RWPE2 (cell line): ENCODE data around the gene GPR107.

Experiments
- ATAC-seq: fragments of 200-7000 bp; cut with Tn5 transposase; 3 replicates; pipeline ENCODE4 v1.9.1; 2021; ENCODE audit warnings: low read depth
- DNase-seq: peaks from one replicate; pipeline ENCODE4 v3.0.0-alpha.2; 2020; ENCODE audit warnings: low spot score
- H3K27ac ChIP-seq: fragments of 450-650 bp; 2 replicates; pipeline ENCODE4 v1.5.1; 2017; ENCODE audit warnings: mild to moderate bottlenecking; ENCODE audit not compliant: poor library complexity, severe bottlenecking
- H3K27me3 ChIP-seq: fragments of 250-450 bp; sonication (Bioruptor Pico); 2 replicates; pipeline ENCODE4 v1.5.1; 2021; ENCODE audit warnings: mild to moderate bottlenecking, moderate library complexity; ENCODE audit not compliant: insufficient read depth, poor library complexity, severe bottlenecking
- H3K36me3 ChIP-seq: fragments of 250-450 bp; sonication (Bioruptor Pico); 2 replicates; pipeline ENCODE4 v1.5.1; 2020; ENCODE audit warnings: low read depth, mild to moderate bottlenecking, moderate library complexity
- H3K4me1 ChIP-seq: fragments of 250-450 bp; sonication (Bioruptor Pico); 2 replicates; pipeline ENCODE4 v1.5.1; 2021; ENCODE audit warnings: mild to moderate bottlenecking, moderate library complexity; ENCODE audit not compliant: insufficient read depth, poor library complexity, severe bottlenecking
- H3K4me3 ChIP-seq: fragments of 250-450 bp; sonication (Bioruptor Pico); 2 replicates; pipeline ENCODE4 v1.5.1; 2021; ENCODE audit warnings: mild to moderate bottlenecking, moderate library complexity; ENCODE audit not compliant: severe bottlenecking
- H3K9me3 ChIP-seq: fragments of 250-450 bp; sonication (Bioruptor Pico); 2 replicates; pipeline ENCODE4 v1.5.1; 2021; ENCODE audit warnings: mild to moderate bottlenecking, moderate library complexity; ENCODE audit not compliant: severe bottlenecking
- TF ChIP-seq, protein P1 (sequence below): fragments of 450-650 bp; IDR thresholded peaks from one replicate; pipeline ENCODE4 v1.5.1; 2017; ENCODE audit warnings: mild to moderate bottlenecking, moderate library complexity; ENCODE audit not compliant: poor library complexity, severe bottlenecking

The GPR107 gene

DNA sequence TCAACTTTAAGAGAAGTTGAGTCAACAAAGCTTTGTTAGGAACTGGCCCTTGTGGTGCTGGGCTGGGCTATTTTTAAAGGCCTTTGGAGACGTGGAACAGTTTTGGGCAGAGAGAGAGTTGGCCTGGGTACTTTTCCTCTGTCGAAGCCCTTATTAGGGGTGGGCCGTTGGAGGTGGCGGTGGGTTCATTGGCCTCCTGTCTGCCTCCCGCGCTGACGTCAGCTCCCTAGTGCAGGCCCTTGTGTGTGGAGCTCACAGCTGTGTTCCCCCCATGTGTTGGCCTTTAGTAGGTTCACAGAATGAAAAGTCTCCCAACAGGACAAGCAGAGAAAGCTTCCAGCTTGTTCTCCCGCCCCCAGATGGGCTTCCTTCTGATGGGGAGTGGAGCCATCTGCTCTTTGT lies 121.2 kb downstream of the GPR107 start:
- peaks cover 6% of the 10 kb centered on the region; the same call in 1 of the 2 replicates for H3K36me3 ChIP-seq
- H3K4me3 ChIP-seq, result no peak overlapping the region
- TF ChIP-seq, protein P1, sequence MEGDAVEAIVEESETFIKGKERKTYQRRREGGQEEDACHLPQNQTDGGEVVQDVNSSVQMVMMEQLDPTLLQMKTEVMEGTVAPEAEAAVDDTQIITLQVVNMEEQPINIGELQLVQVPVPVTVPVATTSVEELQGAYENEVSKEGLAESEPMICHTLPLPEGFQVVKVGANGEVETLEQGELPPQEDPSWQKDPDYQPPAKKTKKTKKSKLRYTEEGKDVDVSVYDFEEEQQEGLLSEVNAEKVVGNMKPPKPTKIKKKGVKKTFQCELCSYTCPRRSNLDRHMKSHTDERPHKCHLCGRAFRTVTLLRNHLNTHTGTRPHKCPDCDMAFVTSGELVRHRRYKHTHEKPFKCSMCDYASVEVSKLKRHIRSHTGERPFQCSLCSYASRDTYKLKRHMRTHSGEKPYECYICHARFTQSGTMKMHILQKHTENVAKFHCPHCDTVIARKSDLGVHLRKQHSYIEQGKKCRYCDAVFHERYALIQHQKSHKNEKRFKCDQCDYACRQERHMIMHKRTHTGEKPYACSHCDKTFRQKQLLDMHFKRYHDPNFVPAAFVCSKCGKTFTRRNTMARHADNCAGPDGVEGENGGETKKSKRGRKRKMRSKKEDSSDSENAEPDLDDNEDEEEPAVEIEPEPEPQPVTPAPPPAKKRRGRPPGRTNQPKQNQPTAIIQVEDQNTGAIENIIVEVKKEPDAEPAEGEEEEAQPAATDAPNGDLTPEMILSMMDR, result no peak
- DNase-seq, result no peak
- no peaks in the 10 kb centered on the region for H3K4me1 ChIP-seq
- no peaks in the 10 kb centered on the region for H3K9me3 ChIP-seq
- H3K27me3 ChIP-seq, result no peaks in the 10 kb centered on the region
- ATAC-seq, result no peak
- H3K27ac ChIP-seq, result no peak overlapping the region

DNA sequence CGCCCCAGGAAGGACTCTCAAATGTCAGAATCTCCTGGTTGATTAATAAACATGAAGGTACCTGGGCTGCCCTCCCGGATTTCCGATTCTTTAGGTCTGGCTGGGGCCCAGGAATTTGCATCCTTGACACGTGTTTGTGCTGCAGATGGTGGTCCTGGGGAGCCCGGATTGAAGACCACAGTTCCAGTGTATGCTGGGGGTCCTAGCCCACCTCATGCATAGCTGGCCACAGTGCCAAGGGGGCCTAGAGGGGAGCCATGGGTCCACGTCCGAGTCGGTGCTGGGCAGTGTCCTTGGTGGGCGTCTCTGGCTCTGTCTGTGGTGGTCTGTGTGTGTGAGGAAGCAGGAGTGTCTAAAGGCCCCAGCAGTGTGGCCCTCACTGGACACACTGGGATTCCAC lies 121.6 kb downstream of the GPR107 start:
- no peak for ATAC-seq
- H3K27ac ChIP-seq, result no peak overlapping the region
- TF ChIP-seq, protein P1, result no peak

DNA sequence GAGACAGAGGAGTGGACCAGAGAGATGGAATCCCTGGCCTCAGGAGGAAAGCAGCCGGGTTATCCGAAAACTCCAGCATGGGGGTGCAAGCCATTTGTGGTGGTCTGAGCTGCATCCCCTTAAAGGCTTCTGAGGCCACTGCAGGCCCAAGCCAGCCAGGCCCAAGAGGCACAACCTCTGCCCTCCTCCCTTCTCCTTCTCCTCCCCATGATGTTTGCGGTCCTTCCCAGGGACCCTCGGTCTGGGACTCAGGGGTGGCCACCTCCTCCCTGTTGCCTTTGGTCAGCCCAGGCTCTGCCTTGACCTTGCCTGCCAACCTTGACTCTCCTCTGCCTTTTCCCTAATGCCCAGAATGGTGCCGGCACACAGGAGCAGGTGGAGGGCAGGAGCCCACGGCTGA lies 123.1 kb downstream of the GPR107 start:
- Histone ChIP-seq H3K4me1 (no peaks in the 10 kb centered on the region), H3K27ac (no peak overlapping the region), H3K9me3 (no peaks in the 10 kb centered on the region), H3K4me3 (no peak overlapping the region), H3K36me3 (peaks cover 6% of the 10 kb centered on the region; the same call in 1 of the 2 replicates), H3K27me3 (no peaks in the 10 kb centered on the region)
- TF ChIP-seq, protein P1, result no peak
- ATAC-seq, result no peak
- DNase-seq, result no peak

More for the DNA sequence above, 121.6 kb downstream of the GPR107 start:
- DNase-seq, result no peak
- Histone ChIP-seq H3K9me3 (no peaks in the 10 kb centered on the region), H3K27me3 (no peaks in the 10 kb centered on the region), H3K36me3 (peaks cover 6% of the 10 kb centered on the region; the same call in 1 of the 2 replicates), H3K4me1 (no peaks in the 10 kb centered on the region), H3K4me3 (no peak overlapping the region)

DNA sequence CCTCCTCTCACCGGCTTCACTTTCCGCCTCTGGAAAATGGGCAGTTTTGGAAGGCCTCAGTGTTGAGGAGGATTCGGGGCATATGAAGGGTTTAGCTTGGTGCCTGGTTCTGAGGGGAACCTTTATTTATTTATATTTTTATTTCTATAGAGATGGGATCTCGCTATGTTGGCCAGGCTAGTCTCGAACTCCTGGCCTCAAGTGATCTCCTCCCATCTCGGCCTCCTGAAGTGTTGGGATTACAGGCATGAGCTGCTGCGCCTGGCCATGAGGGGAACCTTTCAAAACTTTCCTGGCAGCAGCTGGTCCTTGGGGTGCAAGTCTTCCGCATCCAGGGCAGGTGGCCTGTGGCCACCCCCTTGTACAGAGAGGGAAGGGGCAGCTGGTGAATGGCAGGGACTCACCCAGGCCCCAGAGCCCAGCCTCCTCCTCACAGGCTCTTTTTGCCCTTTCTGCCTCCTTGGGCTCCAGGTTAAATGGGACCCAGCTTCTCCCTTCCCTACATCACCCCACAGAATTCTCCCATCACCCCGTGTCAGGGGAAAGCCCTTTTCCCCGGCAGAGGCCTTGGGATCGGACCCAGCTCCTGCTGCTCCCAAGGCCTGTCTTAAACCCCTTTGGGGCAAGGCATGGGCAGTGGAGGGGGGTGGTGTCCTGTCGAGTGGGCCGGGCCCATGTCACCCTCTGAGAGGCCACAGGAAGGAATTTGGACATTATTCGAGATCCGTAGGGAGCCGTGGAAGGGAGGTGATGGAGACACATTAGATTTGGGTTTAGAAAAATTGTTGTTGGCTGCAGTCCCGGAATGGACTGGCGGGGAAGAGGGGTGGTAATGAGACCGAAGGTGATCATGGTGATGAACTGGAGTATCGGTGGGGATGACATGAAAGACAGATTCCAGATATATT lies 124.4 kb downstream of the GPR107 start:
- H3K27ac ChIP-seq, result no peak overlapping the region
- DNase-seq, result peak; percentile 39
- ATAC-seq, result no peak
- peaks cover 6% of the 10 kb centered on the region; the same call in 1 of the 2 replicates for H3K36me3 ChIP-seq
- no peak overlapping the region for H3K4me3 ChIP-seq
- peaks cover 2% of the 10 kb centered on the region for H3K4me1 ChIP-seq
- no peaks in the 10 kb centered on the region for H3K9me3 ChIP-seq
- TF ChIP-seq, protein P1, result no peak
- H3K27me3 ChIP-seq, result no peaks in the 10 kb centered on the region
